Lower leg skin (tissue), 4 donors: ENCODE data around the gene IFNK. TPM values are rescaled to one million over a fixed set of nuclear protein-coding genes. Genes with fewer than 3 reads are reported as not detected.

Experiments used
- DNase-seq, 2 donors: peaks; one replicate each; pipeline ENCODE4 v3.0.0-alpha.2; 2019; ENCODE audit warnings: low spot score in 2 of 2
- H3K4me3 ChIP-seq: fragments of 200-600 bp; sonication (generic); 2 replicates; pipeline ENCODE4 v1.5.1; 2017; ENCODE audit warnings: mild to moderate bottlenecking, low read depth; ENCODE audit not compliant: poor library complexity, severe bottlenecking
- CTCF ChIP-seq, 3 donors: fragments of 450-650 bp; IDR thresholded peaks; one replicate each; pipeline ENCODE4 v1.5.1; 2016; ENCODE audit warnings: antibody characterized with exemption in 3 of 3, mild to moderate bottlenecking in 3 of 3, moderate library complexity in 2 of 3
- POLR2A ChIP-seq, 2 donors: fragments of 450-650 bp; IDR thresholded peaks; one replicate each; pipeline ENCODE4 v1.6.1; 2016 to 2017; ENCODE audit warnings: antibody characterized with exemption in 2 of 2, mild to moderate bottlenecking in 1 of 2, moderate library complexity in 1 of 2
- WGBS, 2 donors: methylation state at CpG; one replicate each; pipeline ENCODE4 v1.1.5; 2018; 5-methylcytosine and 5-hydroxymethylcytosine counted together
- intact Hi-C: fragments of 100-400 bp; cut with DNase I; formaldehyde crosslinking; loops from one replicate; pipeline ENCODE4 v1.15.0; 2023; ENCODE audit warnings: low total_unique reads
- total RNA-seq, 4 donors: library from RNA; depleted of rRNA; stranded (reverse); fragments of >200 nt; gene quantifications; one replicate each; pipeline ENCODE4 v1.1.0, GENCODE V29; 2016

IFNK gene
- total RNA-seq, 4 donors from 2014 or later: not detected

GRCh38 chr9:27537027-27537435 lies 12.9 kb downstream of the IFNK start:
- 86 to 88% methylated on average over 7 of the region's 7 CpGs for WGBS, 2 donors
- H3K4me3 ChIP-seq: no peak overlapping the region
- intact Hi-C loops: no loop called here
- TF ChIP-seq POLR2A (IDR thresholded peaks at IDR 0.05) (no peak), CTCF (IDR thresholded peaks at IDR 0.05) (no peak)
- no peak for DNase-seq

GRCh38 chr9:27537756-27538155 lies 13.7 kb downstream of the IFNK start:
- DNase-seq: no peak
- intact Hi-C loops: no loop called here
- H3K4me3 ChIP-seq: no peak overlapping the region
- 71 to 78% methylated on average over 1 of the region's 1 CpG for WGBS, 2 donors
- TF ChIP-seq CTCF (IDR thresholded peaks at IDR 0.05): no peak
- TF ChIP-seq POLR2A (IDR thresholded peaks at IDR 0.05): no peak

GRCh38 chr9:27538647-27539046 lies 14.6 kb downstream of the IFNK start:
- intact Hi-C loops: no loop called here
- WGBS, 2 donors: 83 to 85% methylated on average over 3 of the region's 3 CpGs
- H3K4me3 ChIP-seq: no peak overlapping the region
- DNase-seq: no peak
- TF ChIP-seq POLR2A (IDR thresholded peaks at IDR 0.05) (no peak), CTCF (IDR thresholded peaks at IDR 0.05) (no peak)

DNA sequence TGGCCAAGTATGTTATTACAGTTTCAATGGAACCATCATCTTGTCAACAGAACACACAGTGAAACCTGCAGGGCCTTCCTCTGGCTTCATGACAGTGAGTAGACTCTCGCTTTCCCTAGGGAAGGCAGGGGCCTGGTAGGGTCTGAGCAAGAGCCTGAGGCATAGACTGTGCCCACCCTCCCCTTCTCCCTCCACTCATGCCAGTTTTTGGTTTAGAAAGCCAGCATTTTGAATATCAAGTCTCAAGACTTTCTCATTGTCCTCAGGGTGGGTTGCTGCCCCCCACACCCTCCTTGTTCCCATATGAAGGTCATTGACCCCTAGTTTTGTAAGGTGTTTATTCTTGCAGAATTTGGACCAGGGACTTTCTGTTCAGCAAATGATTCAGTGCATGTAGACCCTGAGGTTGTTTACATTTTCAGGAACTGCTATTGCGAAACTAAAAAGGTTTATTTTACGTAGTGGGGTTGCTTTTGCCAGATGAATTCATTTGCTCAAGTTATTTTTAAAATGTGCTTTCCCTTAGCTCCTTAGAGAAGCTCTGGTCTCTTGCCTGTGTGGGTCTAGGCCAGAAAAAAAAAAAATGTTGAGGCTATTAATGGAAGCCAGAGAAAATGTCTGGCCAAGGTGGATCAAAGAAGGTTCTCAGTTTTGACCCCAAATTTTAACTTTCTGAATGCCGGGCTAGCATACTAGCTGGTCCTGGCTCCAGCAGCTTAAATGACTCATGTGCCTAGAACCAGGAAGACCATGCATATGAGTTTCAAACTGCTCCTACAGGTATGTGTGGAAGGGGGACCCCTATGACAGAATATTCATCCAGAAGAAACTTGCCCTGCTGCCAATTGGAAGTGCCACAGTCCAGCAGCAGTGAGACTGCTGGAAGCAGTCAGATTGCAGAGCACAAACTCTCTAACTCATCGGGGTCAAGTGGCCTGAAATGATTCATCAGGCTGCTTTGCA lies 15.7 kb downstream of the IFNK start:
- WGBS, 2 donors: 38 to 41% methylated on average over 5 of the region's 5 CpGs
- peak in 1 of 2 donors; percentile 49 for DNase-seq
- TF ChIP-seq CTCF (IDR thresholded peaks at IDR 0.05) (no peak), POLR2A (IDR thresholded peaks at IDR 0.05) (no peak)
- intact Hi-C loops: no loop called here
- no peak overlapping the region for H3K4me3 ChIP-seq

DNA sequence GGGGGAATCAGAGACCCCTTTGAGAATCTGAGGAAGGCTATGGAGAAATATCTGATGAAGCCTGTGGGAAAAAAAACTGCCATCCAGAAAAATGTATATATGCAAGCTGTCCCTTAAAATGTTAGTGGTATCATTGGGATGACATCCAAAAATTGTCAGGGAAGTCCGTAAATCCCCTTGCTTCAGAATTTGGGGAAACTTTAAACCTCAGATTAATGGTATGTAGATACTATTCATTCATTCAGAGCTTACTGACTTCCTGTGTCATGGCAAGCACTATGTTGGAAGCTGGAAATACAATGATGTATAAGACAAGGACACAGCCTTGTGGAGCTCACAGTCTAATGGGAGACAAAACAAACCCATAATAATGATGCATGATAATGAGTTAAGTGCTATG lies 16.4 kb downstream of the IFNK start:
- intact Hi-C loops: no loop called here
- DNase-seq: no peak
- 66 to 72% methylated on average over 1 of the region's 1 CpG for WGBS, 2 donors
- TF ChIP-seq POLR2A (IDR thresholded peaks at IDR 0.05) (no peak), CTCF (IDR thresholded peaks at IDR 0.05) (no peak)
- no peak overlapping the region for H3K4me3 ChIP-seq
